Measurements from ENCODE around the gene KLB.
"Not testable (repeated sequence)": the region's sequence is repeated elsewhere in the genome, so short reads cannot be mapped to it uniquely, and the experiment has no call there.

GRCh38 chr4:39401640-39402039 lies 5.1 kb upstream of the KLB start:
- TF ChIP-seq, protein P1, sequence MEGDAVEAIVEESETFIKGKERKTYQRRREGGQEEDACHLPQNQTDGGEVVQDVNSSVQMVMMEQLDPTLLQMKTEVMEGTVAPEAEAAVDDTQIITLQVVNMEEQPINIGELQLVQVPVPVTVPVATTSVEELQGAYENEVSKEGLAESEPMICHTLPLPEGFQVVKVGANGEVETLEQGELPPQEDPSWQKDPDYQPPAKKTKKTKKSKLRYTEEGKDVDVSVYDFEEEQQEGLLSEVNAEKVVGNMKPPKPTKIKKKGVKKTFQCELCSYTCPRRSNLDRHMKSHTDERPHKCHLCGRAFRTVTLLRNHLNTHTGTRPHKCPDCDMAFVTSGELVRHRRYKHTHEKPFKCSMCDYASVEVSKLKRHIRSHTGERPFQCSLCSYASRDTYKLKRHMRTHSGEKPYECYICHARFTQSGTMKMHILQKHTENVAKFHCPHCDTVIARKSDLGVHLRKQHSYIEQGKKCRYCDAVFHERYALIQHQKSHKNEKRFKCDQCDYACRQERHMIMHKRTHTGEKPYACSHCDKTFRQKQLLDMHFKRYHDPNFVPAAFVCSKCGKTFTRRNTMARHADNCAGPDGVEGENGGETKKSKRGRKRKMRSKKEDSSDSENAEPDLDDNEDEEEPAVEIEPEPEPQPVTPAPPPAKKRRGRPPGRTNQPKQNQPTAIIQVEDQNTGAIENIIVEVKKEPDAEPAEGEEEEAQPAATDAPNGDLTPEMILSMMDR (IDR thresholded peaks at IDR 0.05; ENCODE audit: low read depth, low read length, poor library complexity, severe bottlenecking) = not testable (repeated sequence)
- TF ChIP-seq EZH2phosphoT487 (IDR thresholded peaks at IDR 0.05; ENCODE audit: borderline replicate concordance, low read length) = not testable (repeated sequence)
